GM18526 (cell line): ENCODE results near the gene RBL1.
A peak's percentile ranks its signal among the peaks of the same experiment; 100 is the strongest.

Experiments used
- POLR2A ChIP-seq: IDR thresholded peaks from 3 replicates; pipeline ENCODE4 v1.6.1; 2011; ENCODE audit not compliant: insufficient read length; ENCODE audit errors: extremely low read depth

RBL1 gene

GRCh38 chr20:37095599-37096414, at the start of gene RBL1:
Gene RBL1 (minus strand): TSS chr20:37095997. CDS start chr20:37095928, 69 bp downstream.
- TF ChIP-seq POLR2A = peak; percentile 67

- no peak for TF ChIP-seq POLR2A
Measured at GRCh38 chr20:37144856-37145404, 49.1 kb upstream of the RBL1 start.

- no peak for TF ChIP-seq POLR2A
Measured at GRCh38 chr20:37142708-37143107, 46.9 kb upstream of the RBL1 start.

- no peak for TF ChIP-seq POLR2A
Measured at GRCh38 chr20:37137547-37137946, 41.8 kb upstream of the RBL1 start.

- no peak for TF ChIP-seq POLR2A
Measured at GRCh38 chr20:37133952-37134351, 38.2 kb upstream of the RBL1 start.

GRCh38 chr20:37131486-37131885, 35.7 kb upstream of the RBL1 start:
- no peak for TF ChIP-seq POLR2A

GRCh38 chr20:37128803-37129202, 33.0 kb upstream of the RBL1 start:
- no peak for TF ChIP-seq POLR2A

GRCh38 chr20:37123441-37123840, 27.6 kb upstream of the RBL1 start:
- TF ChIP-seq POLR2A = no peak

GRCh38 chr20:37120497-37120896, 24.7 kb upstream of the RBL1 start:
- no peak for TF ChIP-seq POLR2A

GRCh38 chr20:37119356-37120036, 23.7 kb upstream of the RBL1 start:
- no peak for TF ChIP-seq POLR2A

- no peak for TF ChIP-seq POLR2A
Measured at GRCh38 chr20:37114012-37114411, 18.2 kb upstream of the RBL1 start.

GRCh38 chr20:37111926-37112455, 16.2 kb upstream of the RBL1 start:
- no peak for TF ChIP-seq POLR2A

GRCh38 chr20:37108676-37109075, 12.9 kb upstream of the RBL1 start:
- TF ChIP-seq POLR2A = no peak

GRCh38 chr20:37102571-37102970, 6.8 kb upstream of the RBL1 start:
- no peak for TF ChIP-seq POLR2A

- no peak for TF ChIP-seq POLR2A
Measured at GRCh38 chr20:37096415-37097041, 731 bp upstream of the RBL1 start.

- TF ChIP-seq POLR2A = no peak
Measured at GRCh38 chr20:37095108-37095598, 644 bp downstream of the RBL1 start.

- TF ChIP-seq POLR2A = no peak
Measured at GRCh38 chr20:37090407-37090806, 5.4 kb downstream of the RBL1 start.
